Activated T-helper 1 cell treated with anti-CD3 and anti-CD28 coated beads, Interleukin-12 subunit alpha, Interleukin-12 subunit beta, Interleukin-2, Interleukin-4 antibody, amounts not matched to agents 30 ng/mL and 10 ng/mL and 1 ng/mL, durations not matched to agents 14 hours and 24 hours and 36 hours (primary cell): Measurements from ENCODE around the gene C1QL2. TPM values are rescaled to one million over a fixed set of nuclear protein-coding genes. Genes with fewer than 3 reads are reported as not detected.

Source experiments
- DNase-seq: peaks from one replicate; pipeline ENCODE4 v3.0.0; 2021; ENCODE audit warnings: low spot score
- H3K27ac Mint-ChIP-seq: one replicate; pipeline ENCODE4 v1.8.0; 2021; ENCODE audit warnings: mild to moderate bottlenecking, mixed read lengths
- H3K27me3 Mint-ChIP-seq: one replicate; pipeline ENCODE4 v1.8.0; 2022; ENCODE audit warnings: mild to moderate bottlenecking, moderate library complexity, mixed read lengths; ENCODE audit not compliant: insufficient read depth
- H3K36me3 Mint-ChIP-seq: one replicate; pipeline ENCODE4 v1.8.0; 2021; ENCODE audit warnings: low read depth, mixed read lengths
- H3K4me1 Mint-ChIP-seq: one replicate; pipeline ENCODE4 v1.8.0; 2021; ENCODE audit warnings: low read depth, mixed read lengths
- H3K4me3 Mint-ChIP-seq: one replicate; pipeline ENCODE4 v1.8.0; 2021; ENCODE audit warnings: mild to moderate bottlenecking, moderate library complexity, mixed read lengths
- H3K9me3 Mint-ChIP-seq: one replicate; pipeline ENCODE4 v1.8.0; 2021; ENCODE audit warnings: mixed read lengths
- intact Hi-C: fragments of 100-400 bp; cut with micrococcal nuclease; formaldehyde crosslinking; loops from one replicate; pipeline ENCODE4 v1.15.1; 2024
- total RNA-seq: library from RNA; stranded (reverse); gene quantifications from 2 replicates; pipeline ENCODE4 v1.2.3, GENCODE V29; 2022

C1QL2 gene
- total RNA-seq = not detected in 2 replicates

DNA sequence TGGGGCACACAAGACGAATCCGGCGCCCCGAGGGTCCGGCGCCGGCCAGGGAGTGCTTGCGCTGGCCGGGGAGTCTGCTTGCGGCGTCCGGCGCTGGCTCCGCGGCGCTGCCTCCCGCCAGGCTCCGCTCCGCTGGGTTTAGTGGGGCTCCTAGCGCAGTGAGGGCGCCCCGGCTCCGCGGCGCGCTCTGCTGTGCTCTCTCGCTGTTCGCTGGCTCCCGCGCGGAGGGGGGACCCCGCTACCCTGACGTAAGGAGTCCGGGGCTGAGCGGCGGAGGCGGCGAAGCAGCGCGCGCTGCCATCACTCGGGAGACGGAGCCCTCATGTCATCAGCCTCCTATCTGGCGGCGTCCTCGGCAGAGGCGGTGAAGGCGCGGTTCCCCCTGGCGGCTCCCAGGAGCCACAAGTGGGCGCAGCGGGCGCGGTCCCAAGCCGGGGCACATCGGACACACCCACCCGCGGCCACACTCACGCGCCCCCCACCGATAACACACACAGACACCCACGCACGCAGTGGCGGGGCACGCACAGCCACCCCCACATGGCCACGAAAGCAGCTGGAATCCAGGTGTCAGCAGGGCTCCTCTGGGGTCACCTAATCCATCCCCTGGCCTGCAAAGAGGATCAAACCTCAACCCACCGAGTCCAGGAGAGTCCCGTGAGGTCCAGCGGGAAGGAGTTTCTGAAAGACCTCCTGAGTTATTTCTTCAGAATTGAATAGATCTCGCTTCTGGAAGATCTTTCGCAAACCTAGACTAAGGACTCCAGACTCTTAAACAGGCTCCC is at the start of gene C1QL2:
C1QL2 (minus strand) TSS at position 189 of the 785 bp plus-strand sequence. CDS start 482 bp downstream, outside the sequence.
- H3K9me3 Mint-ChIP-seq = no peaks in the 10 kb centered on the region
- H3K4me1 Mint-ChIP-seq = no peaks in the 10 kb centered on the region
- H3K27ac Mint-ChIP-seq = no peak within 1 kb of the TSS
- no peak within 1 kb of the TSS for H3K4me3 Mint-ChIP-seq
- no peaks in the 10 kb centered on the region for H3K36me3 Mint-ChIP-seq
- intact Hi-C loops = loop anchor here (5.0 kb wide), 1 partner anchor 301 kb away; no protein-coding TSS in a partner anchor
- DNase-seq = no peak
- peaks cover 59% of the 10 kb centered on the region for H3K27me3 Mint-ChIP-seq

DNA sequence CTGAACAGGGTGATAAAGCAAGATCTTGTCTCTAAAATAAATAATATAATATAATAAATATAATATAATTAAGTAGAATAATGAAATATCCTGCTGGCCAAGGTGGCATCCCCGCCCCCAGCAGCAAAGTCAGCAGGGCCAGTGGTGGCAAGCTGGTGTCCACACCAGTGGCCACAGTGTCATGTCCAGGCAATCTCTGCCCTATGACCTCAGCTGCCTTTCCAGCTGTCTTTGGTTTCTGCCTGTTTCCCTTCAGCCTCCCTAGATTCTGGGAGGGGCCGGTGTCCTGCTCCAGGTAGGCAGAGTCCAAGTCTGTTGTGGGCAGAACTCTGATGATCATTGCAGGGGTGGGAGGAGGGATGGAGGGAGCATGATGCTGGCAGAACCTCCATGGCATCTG is 48.9 kb upstream of the C1QL2 start:
- intact Hi-C loops = no loop called here
- Mint-ChIP-seq H3K9me3 (no peaks in the 10 kb centered on the region), H3K4me3 (no peak overlapping the region), H3K27me3 (no peaks in the 10 kb centered on the region), H3K36me3 (no peaks in the 10 kb centered on the region), H3K4me1 (no peaks in the 10 kb centered on the region), H3K27ac (no peak overlapping the region)
- no peak for DNase-seq

DNA sequence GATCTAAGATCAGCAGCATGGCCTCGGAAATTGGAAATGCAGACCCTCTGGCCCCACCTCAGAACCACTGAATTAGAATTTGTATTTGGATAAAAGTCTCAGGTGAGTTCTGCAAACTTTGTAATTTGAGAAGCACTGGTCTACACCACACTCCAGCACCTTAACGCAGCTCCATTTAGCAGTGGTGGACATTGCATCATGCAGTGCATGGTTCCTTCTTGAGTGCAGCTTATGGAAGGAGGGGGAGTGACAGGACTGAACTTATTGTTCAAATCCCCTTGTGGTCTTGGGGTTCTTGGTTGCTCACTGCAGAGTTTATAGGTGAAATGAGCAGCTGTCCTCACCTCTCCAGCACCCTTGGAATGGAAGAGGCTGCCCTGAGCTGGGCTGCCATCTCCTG is 47.6 kb upstream of the C1QL2 start:
- no peak overlapping the region for H3K4me3 Mint-ChIP-seq
- H3K4me1 Mint-ChIP-seq = no peaks in the 10 kb centered on the region
- no peak for DNase-seq
- H3K27me3 Mint-ChIP-seq = peaks cover 2% of the 10 kb centered on the region
- no peaks in the 10 kb centered on the region for H3K9me3 Mint-ChIP-seq
- no peak overlapping the region for H3K27ac Mint-ChIP-seq
- intact Hi-C loops = no loop called here
- no peaks in the 10 kb centered on the region for H3K36me3 Mint-ChIP-seq

DNA sequence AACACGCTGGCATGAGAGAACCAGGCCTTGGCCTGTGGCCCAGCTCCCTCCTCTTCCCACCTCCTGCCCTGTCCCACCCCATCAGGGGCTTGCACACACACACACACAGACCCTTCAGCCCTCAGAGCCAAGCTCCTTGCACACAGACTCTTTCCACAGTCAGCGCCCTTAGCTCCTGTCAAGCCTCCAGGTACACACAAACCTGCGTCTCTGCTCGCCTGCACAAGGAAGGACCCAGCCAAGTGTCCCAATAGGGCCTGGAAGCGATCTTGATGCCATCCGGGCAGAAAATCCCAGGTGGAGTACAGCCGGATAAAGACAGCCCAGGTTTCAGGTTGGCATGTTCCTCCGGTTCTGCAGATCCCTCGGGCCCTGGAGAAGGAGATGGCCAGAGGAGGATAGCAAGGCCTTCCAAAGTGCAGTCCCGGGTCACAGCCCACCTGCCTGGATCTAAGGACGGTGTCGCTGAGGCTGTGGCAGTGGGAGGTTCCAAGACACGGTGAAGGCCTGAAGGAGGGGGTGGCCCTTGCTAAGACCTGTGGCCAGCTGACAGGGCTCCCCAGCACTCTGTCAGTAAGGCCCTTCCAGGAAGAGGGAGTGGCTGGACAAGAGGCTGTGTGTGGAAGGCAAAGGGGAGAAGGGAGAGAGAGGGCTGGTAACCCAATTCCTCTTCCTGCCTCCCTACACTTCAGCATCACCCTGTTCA is 46.6 kb upstream of the C1QL2 start:
- Mint-ChIP-seq H3K27ac (no peak overlapping the region), H3K9me3 (no peaks in the 10 kb centered on the region), H3K27me3 (peaks cover 2% of the 10 kb centered on the region), H3K36me3 (no peaks in the 10 kb centered on the region), H3K4me3 (no peak overlapping the region), H3K4me1 (no peaks in the 10 kb centered on the region)
- intact Hi-C loops = no loop called here
- DNase-seq = no peak

DNA sequence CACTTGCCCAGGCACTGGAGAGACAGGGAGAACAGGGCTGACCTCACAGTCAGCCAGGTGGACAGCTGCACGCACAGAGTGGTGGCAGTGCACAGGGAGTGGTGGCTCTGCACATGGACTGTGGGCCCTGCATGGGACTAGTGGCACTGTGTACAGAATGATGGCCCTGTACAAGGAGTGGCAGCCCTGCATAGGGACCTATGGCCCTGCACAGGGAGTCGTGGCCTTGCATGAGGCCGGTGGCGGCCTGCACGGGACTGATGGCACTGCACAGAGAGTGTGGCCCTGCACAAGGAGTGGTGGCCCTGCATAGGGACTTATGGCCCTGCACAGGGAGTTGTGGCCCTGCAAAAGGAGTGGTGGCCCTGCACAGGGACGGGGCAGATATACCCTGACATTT is 46.0 kb upstream of the C1QL2 start:
- Mint-ChIP-seq H3K27me3 (peaks cover 2% of the 10 kb centered on the region), H3K4me3 (no peak overlapping the region), H3K36me3 (no peaks in the 10 kb centered on the region), H3K27ac (no peak overlapping the region), H3K4me1 (no peaks in the 10 kb centered on the region), H3K9me3 (no peaks in the 10 kb centered on the region)
- intact Hi-C loops = no loop called here
- DNase-seq = no peak

DNA sequence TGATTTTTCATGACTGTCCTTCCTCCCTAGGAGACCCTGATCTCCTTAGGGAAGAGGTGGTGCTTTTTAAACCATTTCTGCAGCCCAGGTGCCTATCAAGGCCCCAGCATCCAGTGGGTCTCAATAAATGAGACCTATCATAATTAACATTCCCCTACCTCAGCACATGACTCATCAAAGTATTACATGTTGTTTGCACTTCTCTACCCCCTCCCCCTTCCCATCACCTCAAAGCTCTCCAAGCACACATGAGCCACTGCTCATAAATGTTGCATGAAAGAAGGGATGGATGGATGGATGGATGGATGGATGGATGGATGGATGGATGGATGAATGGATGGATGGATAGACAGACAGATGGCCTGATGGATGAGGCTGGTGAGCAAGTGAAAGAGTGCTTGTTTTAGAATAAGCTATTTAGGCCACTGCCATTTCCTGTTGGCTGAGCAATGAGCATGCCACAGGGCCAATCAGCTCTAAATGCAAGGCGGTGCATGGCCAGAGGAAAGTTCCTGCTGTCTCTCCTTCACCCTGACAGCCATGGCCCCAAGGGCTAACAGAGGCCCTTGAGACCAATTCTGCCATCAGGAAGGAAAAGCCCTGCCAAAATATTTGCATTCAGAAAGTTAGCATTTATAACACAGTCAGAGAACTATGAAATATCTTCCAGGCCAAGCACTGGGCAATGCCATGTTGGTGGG is 44.2 kb upstream of the C1QL2 start:
- H3K27ac Mint-ChIP-seq = no peak overlapping the region

DNA sequence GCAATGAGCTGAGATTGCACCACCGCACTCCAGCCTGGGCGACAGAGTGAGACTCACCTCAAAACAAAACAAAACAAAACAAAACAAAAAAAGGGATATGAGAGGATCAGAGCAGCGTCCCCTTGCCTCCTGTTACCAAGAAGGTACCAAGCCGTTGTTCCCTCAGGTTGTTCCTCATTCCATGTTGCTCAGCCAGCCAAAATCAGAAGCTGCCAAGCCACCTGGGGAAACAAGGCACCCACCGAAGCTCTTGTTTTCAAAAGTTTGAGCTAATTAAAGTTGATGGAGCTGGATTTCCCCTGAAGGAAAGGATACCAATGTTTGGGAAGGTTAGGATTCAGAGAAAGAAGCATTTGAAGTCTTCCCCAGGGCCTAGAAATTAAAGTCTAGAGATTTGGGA is 43.3 kb upstream of the C1QL2 start:
- no peaks in the 10 kb centered on the region for H3K4me1 Mint-ChIP-seq
- peaks cover 2% of the 10 kb centered on the region for H3K27me3 Mint-ChIP-seq
- intact Hi-C loops = no loop called here
- H3K4me3 Mint-ChIP-seq = no peak overlapping the region
- H3K27ac Mint-ChIP-seq = no peak overlapping the region
- H3K36me3 Mint-ChIP-seq = no peaks in the 10 kb centered on the region
- no peak for DNase-seq
- no peaks in the 10 kb centered on the region for H3K9me3 Mint-ChIP-seq

More for the DNA sequence above, 44.2 kb upstream of the C1QL2 start:
- intact Hi-C loops = no loop called here
- no peak for DNase-seq
- H3K4me3 Mint-ChIP-seq = no peak overlapping the region
- H3K4me1 Mint-ChIP-seq = no peaks in the 10 kb centered on the region
- no peaks in the 10 kb centered on the region for H3K36me3 Mint-ChIP-seq
- no peaks in the 10 kb centered on the region for H3K9me3 Mint-ChIP-seq
- peaks cover 2% of the 10 kb centered on the region for H3K27me3 Mint-ChIP-seq

DNA sequence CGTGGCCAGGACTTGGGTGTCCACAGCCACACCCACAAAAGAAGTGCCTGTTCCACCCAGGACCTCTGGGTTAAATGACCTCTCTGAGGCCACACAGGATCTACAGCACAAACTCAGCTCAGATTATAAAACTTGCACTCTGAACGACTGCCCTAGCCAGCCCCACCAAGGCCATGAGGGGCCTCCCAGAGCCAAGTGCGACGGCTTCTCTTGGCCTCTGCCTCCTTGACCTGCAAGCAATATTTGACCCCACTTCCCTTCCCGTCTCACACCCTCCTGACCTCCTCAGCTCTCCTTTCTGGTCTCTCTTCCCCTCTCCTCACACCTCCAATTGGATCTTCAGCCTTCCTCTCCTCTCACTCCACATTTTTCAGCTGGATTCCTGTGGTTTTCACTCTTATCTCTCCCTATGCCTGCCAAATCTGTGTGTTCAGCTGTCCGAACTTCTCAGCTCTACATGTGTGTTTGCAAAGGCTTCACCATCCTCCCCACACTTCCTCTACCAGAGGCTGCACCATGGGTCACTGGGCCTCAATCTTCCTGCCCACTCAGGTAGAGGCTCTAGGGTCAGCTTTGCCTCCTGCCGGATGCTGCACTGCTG is 39.8 kb upstream of the C1QL2 start:
- Mint-ChIP-seq H3K4me3 (no peak overlapping the region), H3K4me1 (no peaks in the 10 kb centered on the region), H3K27ac (no peak overlapping the region), H3K9me3 (no peaks in the 10 kb centered on the region), H3K27me3 (peaks cover 7% of the 10 kb centered on the region), H3K36me3 (no peaks in the 10 kb centered on the region)
- intact Hi-C loops = no loop called here
- DNase-seq = no peak

DNA sequence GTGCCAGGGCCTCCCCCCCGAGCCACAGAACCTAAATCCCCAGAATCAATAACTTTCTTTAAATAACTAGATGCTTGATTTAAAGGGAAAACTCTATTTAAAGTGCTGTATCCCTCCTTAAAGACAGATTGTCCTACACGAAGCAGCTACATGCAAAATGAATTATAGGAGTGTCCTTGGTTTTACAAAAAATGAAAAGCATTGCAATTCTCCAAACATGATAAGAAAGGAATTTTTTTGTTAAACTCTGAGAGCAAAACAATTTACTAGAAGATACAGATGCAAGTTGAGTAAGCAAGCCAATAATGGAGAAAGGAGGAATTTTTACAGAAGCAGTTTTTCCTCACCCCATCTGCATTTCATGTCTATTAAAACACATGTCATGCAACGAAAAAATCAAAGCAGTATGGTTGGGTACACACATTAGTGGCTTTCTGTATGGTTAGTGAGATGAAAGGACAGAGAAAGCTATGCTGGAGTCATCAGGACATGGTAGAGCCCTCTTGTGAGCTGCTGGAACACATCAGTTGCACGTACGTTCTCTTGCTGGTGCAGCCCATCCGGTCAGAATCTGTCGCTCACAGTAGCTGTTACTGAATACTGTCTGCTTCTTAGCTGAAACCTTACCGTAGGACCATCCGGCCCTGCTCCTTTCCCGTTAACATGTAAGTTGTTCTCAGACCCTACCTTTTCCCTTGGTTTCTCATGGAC is 39.1 kb upstream of the C1QL2 start:
- Mint-ChIP-seq H3K27me3 (peaks cover 9% of the 10 kb centered on the region), H3K27ac (no peak overlapping the region), H3K9me3 (no peaks in the 10 kb centered on the region), H3K4me3 (no peak overlapping the region), H3K4me1 (no peaks in the 10 kb centered on the region), H3K36me3 (no peaks in the 10 kb centered on the region)
- no peak for DNase-seq
- intact Hi-C loops = no loop called here

DNA sequence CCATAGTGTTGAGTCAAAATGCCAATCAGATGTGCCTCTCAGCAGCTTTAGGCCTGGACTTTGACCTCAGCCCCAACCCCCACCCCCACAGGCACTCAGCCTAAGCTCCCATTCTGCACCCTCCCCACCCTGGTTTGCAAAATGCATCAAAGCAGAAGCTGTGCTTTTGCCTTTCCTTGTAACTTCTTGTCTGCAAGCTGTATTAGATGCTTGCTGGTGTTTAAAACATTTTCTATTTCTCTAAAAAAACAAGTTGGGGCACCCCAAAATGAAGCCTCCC is 38.5 kb upstream of the C1QL2 start:
- no peak for DNase-seq
- intact Hi-C loops = no loop called here
- peaks cover 9% of the 10 kb centered on the region for H3K27me3 Mint-ChIP-seq
- H3K36me3 Mint-ChIP-seq = no peaks in the 10 kb centered on the region
- H3K27ac Mint-ChIP-seq = no peak overlapping the region
- H3K4me3 Mint-ChIP-seq = no peak overlapping the region
- no peaks in the 10 kb centered on the region for H3K9me3 Mint-ChIP-seq
- no peaks in the 10 kb centered on the region for H3K4me1 Mint-ChIP-seq

DNA sequence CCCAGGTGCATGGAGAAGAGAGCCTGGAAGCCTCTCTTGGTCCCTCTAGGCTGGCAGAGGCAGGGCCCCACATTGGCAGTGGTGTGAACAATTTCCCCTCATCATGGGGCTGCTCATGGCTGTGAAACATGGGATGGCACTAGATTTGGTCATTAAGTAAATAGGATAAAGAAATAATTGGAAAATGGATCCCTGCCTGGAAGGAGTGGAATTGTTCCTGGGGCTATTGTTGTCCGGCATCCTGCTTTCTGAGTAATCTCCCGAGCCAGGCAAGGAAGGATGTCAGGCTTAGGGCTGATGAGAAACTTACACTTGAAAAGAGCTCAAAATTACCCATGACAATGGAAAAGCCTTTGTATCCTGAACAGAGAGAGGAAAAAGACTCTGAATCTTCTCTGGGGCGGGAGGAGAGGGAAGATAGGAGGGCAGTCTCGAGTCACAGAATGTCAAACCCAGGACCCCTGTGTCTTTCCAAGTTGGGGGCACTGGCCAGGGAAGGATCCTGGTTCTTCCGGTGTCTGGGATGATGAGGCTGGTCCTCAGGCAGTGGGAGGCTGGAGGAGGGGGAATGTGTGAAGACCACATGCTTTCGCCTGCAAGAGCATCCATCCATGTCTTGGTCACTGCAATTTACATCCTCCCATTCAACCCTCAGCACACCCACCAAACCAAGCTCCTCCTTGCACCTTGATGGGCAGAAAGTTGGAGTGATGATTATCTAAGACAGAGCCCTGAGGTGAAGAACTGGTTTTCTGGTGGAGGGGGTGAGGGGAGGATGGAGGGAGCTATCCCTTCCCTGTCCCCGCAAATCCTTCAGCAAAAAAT is 38.0 kb upstream of the C1QL2 start:
- Mint-ChIP-seq H3K36me3 (no peaks in the 10 kb centered on the region), H3K4me1 (no peaks in the 10 kb centered on the region)
- intact Hi-C loops = no loop called here

DNA sequence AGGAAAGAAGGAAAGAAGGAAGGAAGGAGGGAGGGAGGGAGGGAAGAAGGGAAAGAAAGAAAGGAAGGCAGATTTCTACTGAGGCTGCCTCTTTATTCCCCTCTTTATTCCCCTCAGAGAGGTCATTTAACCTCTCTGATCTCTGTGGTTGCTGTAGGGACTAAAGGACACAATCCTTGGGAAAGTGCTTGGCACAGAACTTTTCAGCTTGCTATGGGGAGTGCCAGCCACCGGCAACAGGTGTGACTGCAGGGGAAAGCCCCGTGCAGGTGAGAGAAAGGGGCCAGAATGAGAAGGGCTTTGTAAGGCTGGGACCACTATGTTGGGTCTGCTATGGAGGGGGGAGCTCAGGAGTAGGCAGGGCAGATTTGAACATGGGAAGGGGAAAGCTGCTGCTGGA is 37.3 kb upstream of the C1QL2 start:
- DNase-seq = no peak
- no peaks in the 10 kb centered on the region for H3K4me1 Mint-ChIP-seq
- peaks cover 7% of the 10 kb centered on the region for H3K27me3 Mint-ChIP-seq
- no peaks in the 10 kb centered on the region for H3K36me3 Mint-ChIP-seq
- no peak overlapping the region for H3K27ac Mint-ChIP-seq
- no peak overlapping the region for H3K4me3 Mint-ChIP-seq
- intact Hi-C loops = no loop called here
- no peaks in the 10 kb centered on the region for H3K9me3 Mint-ChIP-seq

More for the DNA sequence above, 38.0 kb upstream of the C1QL2 start:
- Mint-ChIP-seq H3K27me3 (peaks cover 7% of the 10 kb centered on the region), H3K9me3 (no peaks in the 10 kb centered on the region), H3K27ac (no peak overlapping the region), H3K4me3 (no peak overlapping the region)
- DNase-seq = no peak
